ENCODE measurements around the gene ZFHX3. TPM values are rescaled to one million over a fixed set of nuclear protein-coding genes. Genes with fewer than 3 reads are reported as not detected.

ZFHX3 gene
- total and polyA plus RNA-seq, 10 of the 15 experiments (the other 5 are each of a cell fraction or from before 2014, with no cell fraction given) = 0.68 to 8.6 (median 2.0) TPM

DNA sequence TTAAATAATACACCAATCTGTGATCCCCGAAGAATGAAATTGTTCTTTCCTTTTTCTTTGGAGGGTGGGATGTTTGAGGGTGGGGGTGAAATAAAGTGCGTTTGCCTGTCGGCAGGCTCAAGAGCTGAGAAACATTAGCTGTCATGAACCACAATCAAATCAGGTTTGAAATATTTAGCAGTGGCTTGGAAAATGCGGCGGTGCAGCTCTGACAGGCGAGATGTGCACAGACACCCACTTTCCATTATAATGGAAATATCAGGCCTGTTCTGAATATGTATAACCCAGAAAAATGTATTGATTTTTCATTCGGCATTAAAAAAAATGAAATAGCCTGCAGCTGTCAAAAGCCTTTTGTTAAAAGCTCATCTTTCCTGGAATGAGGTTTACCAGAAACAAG lies 212.8 kb downstream of the ZFHX3 start (continued):
- TF ChIP-seq NR2C1 (IDR thresholded peaks at IDR 0.05) = no peak
- TF ChIP-seq NKRF (conservative IDR thresholded peaks at IDR 0.05) = no peak
- TF ChIP-seq FOS (IDR thresholded peaks at IDR 0.05; ENCODE audit: borderline replicate concordance, extremely low read depth, insufficient read length) = no peak
- TF ChIP-seq STAT1 (conservative IDR thresholded peaks at IDR 0.05) = no peak
- no peak for TF ChIP-seq ZBED1 (IDR thresholded peaks at IDR 0.05; ENCODE audit: borderline replicate concordance)
- no peak for TF ChIP-seq ZNF592 (IDR thresholded peaks at IDR 0.05)
- TF ChIP-seq GATAD2B (conservative IDR thresholded peaks at IDR 0.05; ENCODE audit: low read depth) = no peak
